ENCODE measurements around the gene LCE2B.

DNA sequence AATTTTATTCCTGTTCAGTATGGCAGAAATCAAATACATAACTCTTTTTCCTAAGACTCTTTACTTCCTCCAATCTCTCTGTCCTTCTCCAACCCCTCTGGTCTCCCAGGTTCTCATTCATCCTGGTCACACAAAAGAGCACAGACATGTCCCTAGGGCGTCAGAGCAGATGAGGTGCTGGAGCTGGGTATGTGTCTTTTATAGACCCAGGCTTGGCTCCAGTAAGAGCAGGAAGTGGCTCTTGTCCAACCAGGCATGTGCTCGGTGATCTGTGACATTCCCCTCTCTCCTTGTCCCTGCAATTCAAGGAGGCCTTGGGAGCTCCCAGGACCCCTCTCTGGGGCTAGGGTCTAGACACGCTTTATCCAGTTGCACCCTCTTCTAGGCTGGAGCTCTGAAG, 40.8 kb upstream of the LCE2B start:
- TF ChIP-seq CTCF (conservative IDR thresholded peaks at IDR 0.05; ENCODE audit: low read depth in 2 of 2), result no peak
- TF ChIP-seq EZH2 (IDR thresholded peaks at IDR 0.05; ENCODE audit: low read depth, unreplicated experiment), result no peak
- TF ChIP-seq REST (IDR thresholded peaks at IDR 0.05; ENCODE audit: unreplicated experiment), result no peak
- no peak for TF ChIP-seq ZNF331 (CRISPR knock-in tag; IDR thresholded peaks at IDR 0.05; ENCODE audit: low read depth)
- no peak for TF ChIP-seq EZH2phosphoT487 (IDR thresholded peaks at IDR 0.05; ENCODE audit: unreplicated experiment)
- no peak for TF ChIP-seq POLR2AphosphoS5 (IDR thresholded peaks at IDR 0.05; ENCODE audit: low read depth)
- TF ChIP-seq, protein P1, sequence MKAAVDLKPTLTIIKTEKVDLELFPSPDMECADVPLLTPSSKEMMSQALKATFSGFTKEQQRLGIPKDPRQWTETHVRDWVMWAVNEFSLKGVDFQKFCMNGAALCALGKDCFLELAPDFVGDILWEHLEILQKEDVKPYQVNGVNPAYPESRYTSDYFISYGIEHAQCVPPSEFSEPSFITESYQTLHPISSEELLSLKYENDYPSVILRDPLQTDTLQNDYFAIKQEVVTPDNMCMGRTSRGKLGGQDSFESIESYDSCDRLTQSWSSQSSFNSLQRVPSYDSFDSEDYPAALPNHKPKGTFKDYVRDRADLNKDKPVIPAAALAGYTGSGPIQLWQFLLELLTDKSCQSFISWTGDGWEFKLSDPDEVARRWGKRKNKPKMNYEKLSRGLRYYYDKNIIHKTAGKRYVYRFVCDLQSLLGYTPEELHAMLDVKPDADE (IDR thresholded peaks at IDR 0.05), result no peak
- TF ChIP-seq ZNF114 (CRISPR knock-in tag; IDR thresholded peaks at IDR 0.05), result no peak
- TF ChIP-seq CREB1 (CRISPR knock-in tag; IDR thresholded peaks at IDR 0.05; ENCODE audit: low read depth), result no peak
- TF ChIP-seq JUNB (IDR thresholded peaks at IDR 0.05; ENCODE audit: unreplicated experiment), result no peak
- no peak for TF ChIP-seq STAT1 (IDR thresholded peaks at IDR 0.05; ENCODE audit: unreplicated experiment)

Measured in GM23338 (cell line).